Measurements from ENCODE around the gene ALDH18A1. TPM values are rescaled to one million over a fixed set of nuclear protein-coding genes. Genes with fewer than 3 reads are reported as not detected.

Gene ALDH18A1
- 136 and 139 TPM in 2 replicates for total RNA-seq

GRCh38 chr10:95656291-95657164, at the start of gene ALDH18A1:
Gene ALDH18A1, minus strand, starts transcription at chr10:95656711. Its CDS starts 3,334 bp downstream, at chr10:95653377.

GRCh38 chr10:95693668-95694534, 37.4 kb upstream of the ALDH18A1 start, which contains the start of gene TCTN3:
Gene TCTN3, minus strand, starts transcription at chr10:95693927. Its CDS starts 28 bp downstream, at chr10:95693899.

GRCh38 chr10:95561177-95561863, 95.2 kb downstream of the ALDH18A1 start, which contains the start of gene SORBS1:
Gene SORBS1, minus strand, starts transcription at chr10:95561371. Its CDS starts 120,236 bp downstream, at chr10:95441135.

Other genes with a start within 250 kb of the ALDH18A1 start
- 0.49 TPM in 2 replicates for gene SORBS1, start 95.3 kb downstream of the ALDH18A1 start, total RNA-seq
- gene TCTN3, start 37.2 kb upstream of the ALDH18A1 start, total RNA-seq: 34.1 and 36.2 TPM in 2 replicates
- 0.24 and 0.32 TPM in 2 replicates for gene ENTPD1, start 99.5 kb upstream of the ALDH18A1 start, total RNA-seq

All from hair follicle dermal papilla cell (primary cell).